ENCODE results near the gene EXOG.

Gene EXOG

GRCh38 chr3:38507120-38507519, 11.0 kb downstream of the EXOG start:
- DNase-seq (ENCODE audit: insufficient read length, low spot score), result no peak
- no peak for FAIRE-seq

GRCh38 chr3:38509732-38510131, 13.6 kb downstream of the EXOG start:
- DNase-seq (ENCODE audit: insufficient read length, low spot score), result no peak
- FAIRE-seq, result no peak

DNA sequence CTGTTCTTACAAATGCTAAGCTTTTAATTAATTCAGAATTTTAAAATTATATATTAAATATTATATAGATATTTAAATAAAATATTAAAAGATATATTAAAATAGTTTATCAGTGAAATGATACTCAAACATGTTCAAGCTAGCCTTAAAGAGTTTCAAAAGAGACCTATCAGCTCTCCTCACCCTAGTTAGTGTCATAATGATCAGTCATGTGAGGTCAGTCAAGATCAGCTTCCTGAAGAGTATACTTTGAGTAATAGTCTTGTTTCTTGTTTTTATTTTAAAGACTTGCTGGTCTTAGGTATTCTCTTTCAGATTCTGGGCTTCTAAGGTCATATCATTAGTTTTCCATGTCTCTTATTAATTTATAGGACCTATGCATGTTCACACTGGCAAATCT, 14.5 kb downstream of the EXOG start:
- DNase-seq (ENCODE audit: insufficient read length, low spot score) (no peak), FAIRE-seq (no peak)

DNA sequence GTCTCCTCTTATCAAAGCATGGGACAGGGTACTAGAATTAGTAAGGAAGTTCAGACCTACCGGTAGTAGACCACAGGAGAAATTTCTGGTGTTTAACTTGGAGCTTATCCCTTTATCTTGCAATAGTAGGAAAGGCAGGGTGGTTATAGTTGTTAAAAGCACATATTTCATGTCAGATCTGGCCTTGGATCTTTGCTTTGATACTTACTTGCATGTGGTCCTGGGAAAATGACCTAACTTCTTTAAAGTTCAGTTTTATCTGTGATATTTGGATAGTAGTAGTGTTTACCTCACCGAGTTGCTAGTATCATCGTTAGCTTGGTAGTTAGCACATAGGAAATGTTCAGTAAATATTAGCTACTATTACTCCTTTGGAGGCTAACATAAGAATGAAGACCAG, 15.4 kb downstream of the EXOG start:
- no peak for FAIRE-seq

DNA sequence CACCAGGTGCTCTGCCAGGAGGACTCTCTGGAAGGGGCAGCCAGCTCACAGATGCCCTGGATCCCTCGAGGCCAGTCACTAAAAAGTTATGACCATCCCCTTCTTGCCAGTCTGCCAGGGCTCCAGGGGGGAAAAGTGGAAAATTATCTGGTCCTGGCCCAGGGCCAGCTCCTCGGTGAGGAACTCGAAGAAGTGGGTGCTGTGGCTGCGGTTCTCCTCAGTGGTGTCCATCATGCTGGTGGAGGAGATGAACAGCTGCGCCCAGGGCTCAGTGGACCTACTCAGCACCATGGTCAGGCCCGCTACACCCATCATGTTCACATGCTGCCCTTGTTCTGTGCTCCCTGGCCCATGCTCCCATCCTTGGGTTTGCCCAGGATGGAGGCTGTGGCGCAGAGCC, 19.2 kb downstream of the EXOG start:
- DNase-seq (ENCODE audit: insufficient read length, low spot score) (no peak), FAIRE-seq (no peak)

More for the DNA sequence above, 15.4 kb downstream of the EXOG start:
- DNase-seq (ENCODE audit: insufficient read length, low spot score), result no peak

- DNase-seq (ENCODE audit: insufficient read length, low spot score), result no peak
- no peak for FAIRE-seq
Observed at GRCh38 chr3:38516669-38517068, 20.5 kb downstream of the EXOG start.

DNA sequence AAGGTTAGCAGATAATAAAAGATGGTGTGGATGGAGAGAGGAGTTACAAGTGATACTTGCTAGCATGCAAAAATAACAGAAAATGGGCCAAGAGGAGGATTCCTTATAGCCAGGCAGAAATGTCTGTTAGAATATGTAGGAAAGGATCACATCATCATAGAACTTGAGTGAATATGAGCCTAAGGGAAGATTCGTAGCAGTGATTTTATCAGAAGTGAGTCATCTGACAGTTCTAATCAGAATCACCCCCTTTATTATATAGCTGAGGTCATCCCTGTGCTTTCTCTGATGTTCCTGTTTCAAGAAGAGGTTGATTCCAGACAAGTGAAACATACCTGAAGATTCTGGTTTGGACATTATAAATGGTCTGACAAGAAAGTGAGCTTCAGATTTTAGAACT, 22.9 kb downstream of the EXOG start:
- FAIRE-seq (peak; percentile 31), DNase-seq (ENCODE audit: insufficient read length, low spot score) (no peak)

DNA sequence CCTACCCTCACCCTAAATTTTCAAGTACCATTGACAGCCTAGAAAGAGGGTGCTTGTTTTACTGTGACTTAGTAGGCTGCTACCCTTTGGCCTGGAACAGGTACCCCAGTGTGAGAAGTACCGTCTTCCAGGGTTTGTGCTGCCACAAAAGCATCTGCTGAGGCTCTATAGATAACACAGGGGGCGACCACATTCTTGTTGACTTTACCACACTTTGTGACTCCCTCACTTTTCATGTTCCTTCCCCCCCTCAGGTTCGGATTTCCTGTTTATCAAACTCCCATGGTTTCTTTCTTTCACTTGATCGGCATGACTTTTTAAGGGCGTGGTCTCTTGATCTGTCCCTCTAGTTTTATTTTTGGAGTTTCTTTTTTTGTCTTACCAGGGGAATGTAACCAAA, 23.5 kb downstream of the EXOG start:
- DNase-seq (ENCODE audit: insufficient read length, low spot score) (no peak), FAIRE-seq (no peak)

GRCh38 chr3:38521391-38521987, 25.3 kb downstream of the EXOG start:
- FAIRE-seq, result no peak
- peak; percentile 38 for DNase-seq (ENCODE audit: insufficient read length, low spot score)

GRCh38 chr3:38522002-38522401, 25.9 kb downstream of the EXOG start:
- FAIRE-seq, result no peak

DNA sequence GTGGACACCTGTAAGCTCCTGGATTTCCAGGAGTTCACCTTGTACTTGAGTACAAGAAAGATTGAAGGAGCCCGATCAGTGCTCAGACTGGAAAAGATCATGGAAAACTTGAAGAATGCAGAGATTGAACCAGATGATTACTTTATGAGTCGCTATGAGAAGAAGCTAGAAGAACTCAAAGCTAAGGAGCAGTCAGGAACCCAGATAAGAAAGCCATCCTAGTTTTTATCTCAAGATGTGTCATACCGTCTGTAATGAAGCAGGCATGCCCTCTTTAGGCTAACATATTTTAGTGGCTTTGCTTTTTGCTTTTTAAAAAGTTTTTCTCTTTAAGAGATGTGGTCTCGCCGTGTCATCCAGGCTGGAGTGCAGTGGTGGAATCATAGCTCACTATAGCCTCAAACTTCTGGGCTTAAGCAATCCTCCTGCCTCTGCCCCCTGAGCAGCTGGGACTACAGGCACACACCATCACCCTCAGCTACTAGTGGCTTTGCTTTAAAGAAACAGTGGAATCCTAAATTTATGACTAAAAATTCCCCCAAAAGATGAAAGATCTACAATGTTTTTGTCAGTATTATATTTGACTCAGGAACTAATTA, 28.1 kb downstream of the EXOG start:
- no peak for FAIRE-seq

More at GRCh38 chr3:38522002-38522401, 25.9 kb downstream of the EXOG start:
- DNase-seq (ENCODE audit: insufficient read length, low spot score), result no peak

GRCh38 chr3:38526792-38527191, 30.7 kb downstream of the EXOG start:
- DNase-seq (ENCODE audit: insufficient read length, low spot score), result no peak
- FAIRE-seq, result no peak

More for the DNA sequence above, 28.1 kb downstream of the EXOG start:
- DNase-seq (ENCODE audit: insufficient read length, low spot score), result no peak

GRCh38 chr3:38528457-38528856, 32.3 kb downstream of the EXOG start:
- DNase-seq (ENCODE audit: insufficient read length, low spot score) (no peak), FAIRE-seq (no peak)

GRCh38 chr3:38532529-38532928, 36.4 kb downstream of the EXOG start:
- DNase-seq (ENCODE audit: insufficient read length, low spot score) (no peak), FAIRE-seq (no peak)

DNA sequence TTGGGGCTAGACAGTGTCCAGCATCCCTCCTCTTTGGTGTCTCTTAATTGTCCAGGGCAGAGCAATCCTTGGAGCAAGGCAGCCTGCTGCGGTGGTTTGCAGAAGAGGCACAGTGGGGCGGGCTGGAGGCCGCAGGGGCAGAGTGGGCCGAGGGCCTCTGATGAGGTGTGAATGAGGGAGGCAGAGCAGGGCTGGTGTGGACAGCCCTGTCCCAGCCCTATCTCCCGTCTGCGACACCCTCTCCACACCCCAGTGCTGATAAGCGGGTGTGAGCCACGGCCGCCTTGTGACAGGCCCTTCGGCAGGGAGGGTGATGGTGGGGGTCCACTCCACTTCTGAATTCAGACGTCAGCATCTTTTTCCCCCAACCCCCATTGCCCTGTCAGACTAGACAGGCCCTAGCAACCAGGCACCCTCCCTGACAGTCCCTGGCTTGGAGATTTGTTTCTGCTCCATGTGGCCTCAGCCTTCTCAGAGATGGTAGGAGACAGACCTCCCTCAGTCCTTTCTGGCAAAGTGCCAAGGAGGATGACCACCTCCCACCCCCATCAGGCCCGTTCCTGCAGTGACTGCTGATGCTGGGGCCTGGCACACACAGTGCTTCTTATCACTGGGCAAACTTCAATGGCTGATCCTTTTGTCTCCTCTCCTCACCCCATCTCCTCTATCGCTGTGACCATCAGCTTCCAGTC, 37.3 kb downstream of the EXOG start:
- DNase-seq (ENCODE audit: insufficient read length, low spot score) (no peak), FAIRE-seq (no peak)

GRCh38 chr3:38534180-38534579, 38.0 kb downstream of the EXOG start:
- FAIRE-seq, result no peak
- no peak for DNase-seq (ENCODE audit: insufficient read length, low spot score)

GRCh38 chr3:38534604-38535003, 38.5 kb downstream of the EXOG start:
- DNase-seq (ENCODE audit: insufficient read length, low spot score) (no peak), FAIRE-seq (no peak)

- FAIRE-seq (no peak), DNase-seq (ENCODE audit: insufficient read length, low spot score) (no peak)
Observed at GRCh38 chr3:38536671-38537070, 40.5 kb downstream of the EXOG start.

- no peak for FAIRE-seq
- no peak for DNase-seq (ENCODE audit: insufficient read length, low spot score)
Observed at GRCh38 chr3:38538773-38539353, 42.7 kb downstream of the EXOG start.

DNA sequence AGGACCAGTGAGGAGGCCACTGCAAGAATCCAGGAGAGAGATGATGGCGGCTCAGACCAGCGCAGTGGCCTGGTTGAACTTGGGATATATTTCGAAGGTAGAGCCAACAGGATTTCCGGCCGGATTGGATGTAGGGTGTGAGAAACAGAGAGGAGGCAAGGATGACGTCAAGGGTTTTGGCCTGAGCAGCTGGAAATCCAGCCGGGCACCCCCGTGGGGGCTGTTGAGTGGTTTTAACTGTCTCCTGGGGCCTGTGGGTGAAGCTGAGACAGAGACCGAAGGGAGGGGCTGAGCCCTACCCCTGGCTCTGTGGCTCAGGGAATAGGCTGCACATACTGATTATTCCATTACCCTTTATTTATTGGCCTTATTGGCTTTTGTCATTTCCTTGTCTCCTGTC, 45.7 kb downstream of the EXOG start:
- FAIRE-seq (no peak), DNase-seq (ENCODE audit: insufficient read length, low spot score) (no peak)

- FAIRE-seq (no peak), DNase-seq (ENCODE audit: insufficient read length, low spot score) (peak; percentile 37)
Observed at GRCh38 chr3:38542401-38543298, 46.5 kb downstream of the EXOG start.

Data from HTR-8/SVneo (cell line).